Keratinocyte (primary cell): ENCODE data around the gene FAM107B. TPM values are rescaled to one million over a fixed set of nuclear protein-coding genes. Genes with fewer than 3 reads are reported as not detected.

Source experiments
- DNase-seq: peaks from one replicate; pipeline ENCODE4 v3.0.0-alpha.2; 2011; ENCODE audit warnings: low read depth, missing footprints, low spot score
- FAIRE-seq: peaks from 2 replicates; lab custom pipeline; 2011; peaks lifted over from hg19 to GRCh38; lab: Jason Lieb, UNC
- H2AFZ ChIP-seq: 2 replicates; pipeline ENCODE4 v1.6.0; 2012; ENCODE audit warnings: low read length, control low read depth, inconsistent platforms; ENCODE audit not compliant: control insufficient read depth
- H3K27ac ChIP-seq: 2 replicates; pipeline ENCODE4 v1.5.1; 2011; ENCODE audit warnings: low read length; ENCODE audit not compliant: control insufficient read depth, insufficient read depth
- H3K27me3 ChIP-seq: 3 replicates; pipeline ENCODE4 v1.6.0; 2011; ENCODE audit warnings: low read length; ENCODE audit not compliant: control insufficient read depth, insufficient read depth; ENCODE audit errors: extremely low read depth
- H3K36me3 ChIP-seq, 2 experiments: 2 replicates in 1 of 2; 3 replicates in 1 of 2; pipeline ENCODE4 v1.5.1; 2011; ENCODE audit warnings: low read length in 2 of 2, mild to moderate bottlenecking in 1 of 2; ENCODE audit not compliant: control insufficient read depth in 2 of 2, insufficient read depth in 2 of 2; ENCODE audit errors: extremely low read depth in 1 of 2
- H3K4me1 ChIP-seq: 3 replicates; pipeline ENCODE4 v1.5.1; 2011; ENCODE audit warnings: low read length; ENCODE audit not compliant: control insufficient read depth, insufficient read depth; ENCODE audit errors: extremely low read depth
- H3K4me2 ChIP-seq: 3 replicates; pipeline ENCODE4 v1.6.0; 2011; ENCODE audit warnings: low read depth, low read length; ENCODE audit not compliant: control insufficient read depth, insufficient read depth; ENCODE audit errors: extremely low read depth
- H3K4me3 ChIP-seq, 3 experiments: fragments of 200-600 bp in 1 of 3; sonication (generic) in 1 of 3; 2 replicates in 2 of 3; 3 replicates in 1 of 3; pipeline ENCODE4 v1.5.1; 2011 to 2016; ENCODE audit warnings: low read length in 3 of 3, mild to moderate bottlenecking in 3 of 3, control low read depth in 2 of 3, inconsistent platforms in 1 of 3, low read depth in 1 of 3, mixed read lengths in 1 of 3, mixed run types in 1 of 3, moderate library complexity in 1 of 3; ENCODE audit not compliant: control insufficient read depth in 2 of 3, insufficient read depth in 2 of 3; ENCODE audit errors: extremely low read depth in 1 of 3
- H3K79me2 ChIP-seq: 2 replicates; pipeline ENCODE4 v1.6.0; 2012; ENCODE audit warnings: low read length; ENCODE audit not compliant: control insufficient read depth, insufficient read depth
- H3K9ac ChIP-seq: 3 replicates; pipeline ENCODE4 v1.6.0; 2011; ENCODE audit warnings: low read length; ENCODE audit not compliant: control insufficient read depth, insufficient read depth; ENCODE audit errors: extremely low read depth
- H3K9me1 ChIP-seq: 3 replicates; pipeline ENCODE4 v1.6.0; 2011; ENCODE audit warnings: low read length; ENCODE audit not compliant: control insufficient read depth, insufficient read depth; ENCODE audit errors: extremely low read depth
- H3K9me3 ChIP-seq: 2 replicates; pipeline ENCODE4 v1.5.1; 2012; ENCODE audit warnings: low read depth, low read length; ENCODE audit not compliant: control insufficient read depth
- H4K20me1 ChIP-seq: 3 replicates; pipeline ENCODE4 v1.6.0; 2011; ENCODE audit warnings: low read length; ENCODE audit not compliant: control insufficient read depth, insufficient read depth; ENCODE audit errors: extremely low read depth
- CTCF ChIP-seq, 3 experiments: IDR thresholded peaks in 1 of 3; conservative IDR thresholded peaks in 1 of 3; optimal IDR thresholded peaks in 1 of 3; 2 replicates in 2 of 3; 3 replicates in 1 of 3; pipeline versions ENCODE3 to v1.5.1; 2011; ENCODE audit warnings: low read length in 3 of 3, mild to moderate bottlenecking in 3 of 3, moderate library complexity in 2 of 3, control low read depth in 1 of 3, inconsistent platforms in 1 of 3; ENCODE audit not compliant: insufficient read depth in 2 of 3; ENCODE audit errors: extremely low read depth in 1 of 3
- EZH2 ChIP-seq: IDR thresholded peaks from one replicate; pipeline ENCODE4 v1.6.1; 2012; ENCODE audit warnings: inconsistent platforms, mild to moderate bottlenecking, low read length, moderate library complexity
- dilution Hi-C: fragments of 300-500 bp; cut with MboI; formaldehyde crosslinking; loops from one replicate; pipeline ENCODE4 v1.7.0; 2020; ENCODE audit warnings: low sequenced_read_pairs; ENCODE audit not compliant: extremely low pct_ligation_motif_present
- polyA plus RNA-seq, 5 experiments: library from polyadenylated mRNA; depleted of rRNA in 3 of 5; stranded (reverse) in 3 of 5; stranded (forward) in 1 of 5; unstranded in 1 of 5; fragments of >200 nt; gene quantifications; 1 replicate in 1 of 5; 2 replicates in 3 of 5; 3 replicates in 1 of 5; pipeline versions ENCODE4 v1.2.1 to v1.2.3, GENCODE V29; 2011 to 2012; ENCODE audit warnings: missing spikeins in 2 of 5, low read depth in 1 of 5, low replicate concordance in 1 of 5

Gene FAM107B
- polyA plus RNA-seq, 1 donor (not counting 4 experiments of a cell fraction or from before 2014, with no cell fraction given) = 8.7 TPM

DNA sequence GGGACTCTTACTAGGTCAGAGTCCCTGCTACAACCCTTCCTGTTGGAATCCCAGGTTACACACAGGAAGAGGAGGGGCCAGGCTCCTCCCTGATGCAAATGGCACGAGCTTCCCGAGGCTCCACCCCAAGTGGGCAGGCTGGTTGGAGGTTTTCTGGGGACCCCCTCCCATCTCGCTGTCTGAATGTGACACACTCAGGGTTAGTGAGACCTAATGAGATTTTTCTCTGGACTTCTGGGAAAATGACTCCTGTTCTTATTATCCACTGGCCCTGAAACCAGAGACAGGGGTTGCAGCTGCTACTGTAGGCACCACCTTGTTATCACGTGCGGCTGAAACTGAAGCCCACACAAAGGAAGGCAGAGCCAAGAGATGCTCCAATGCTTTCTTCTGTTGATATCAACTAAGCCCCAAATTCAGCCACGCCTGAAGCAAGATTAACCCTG lies 103.3 kb downstream of the FAM107B start:
- H3K79me2 ChIP-seq = no peaks in the 10 kb centered on the region
- no peak overlapping the region for H3K27ac ChIP-seq
- no peaks in the 10 kb centered on the region for H4K20me1 ChIP-seq
- no peak overlapping the region for H3K4me2 ChIP-seq
- no peak overlapping the region for H2AFZ ChIP-seq
- no peak for FAIRE-seq
- H3K36me3 ChIP-seq = no peaks in the 10 kb centered on the region
- TF ChIP-seq EZH2 (no peak), CTCF (optimal IDR thresholded peaks at IDR 0.05 in 1 of 3, IDR thresholded peaks at IDR 0.05 in 1 of 3, conservative IDR thresholded peaks at IDR 0.05 in 1 of 3; ENCODE audit: extremely low read depth in 1 of 3, insufficient read depth in 2 of 3, low read length in 3 of 3) (no peak)
- H3K9me3 ChIP-seq = no peaks in the 10 kb centered on the region
- no peak for DNase-seq
- H3K4me1 ChIP-seq = no peaks in the 10 kb centered on the region
- dilution Hi-C loops = no loop called here
- H3K4me3 ChIP-seq = no peak overlapping the region
- H3K27me3 ChIP-seq = no peaks in the 10 kb centered on the region
- no peak overlapping the region for H3K9ac ChIP-seq
- no peaks in the 10 kb centered on the region for H3K9me1 ChIP-seq

- Histone ChIP-seq H4K20me1 (no peaks in the 10 kb centered on the region), H3K9ac (no peak overlapping the region), H3K27ac (no peak overlapping the region), H3K27me3 (no peaks in the 10 kb centered on the region), H3K36me3 (no peaks in the 10 kb centered on the region), H3K9me3 (no peaks in the 10 kb centered on the region), H3K4me3 (no peak overlapping the region), H2AFZ (no peak overlapping the region), H3K79me2 (no peaks in the 10 kb centered on the region), H3K4me2 (no peak overlapping the region), H3K9me1 (no peaks in the 10 kb centered on the region), H3K4me1 (no peaks in the 10 kb centered on the region)
- DNase-seq (no peak), FAIRE-seq (no peak)
- TF ChIP-seq CTCF (optimal IDR thresholded peaks at IDR 0.05 in 1 of 3, IDR thresholded peaks at IDR 0.05 in 1 of 3, conservative IDR thresholded peaks at IDR 0.05 in 1 of 3; ENCODE audit: extremely low read depth in 1 of 3, insufficient read depth in 2 of 3, low read length in 3 of 3) = no peak
- no peak for TF ChIP-seq EZH2
- dilution Hi-C loops = no loop called here
These were observed 104.0 kb downstream of the FAM107B start for GRCh38 chr10:14670551-14671240.
